NT2/D1 (cell line): Measurements from ENCODE around the gene LIN52.

Source experiments
- SUZ12 ChIP-seq: IDR thresholded peaks from 2 replicates; pipeline ENCODE4 v1.6.1; 2011; ENCODE audit not compliant: insufficient read length, insufficient read depth; ENCODE audit errors: extremely low read depth
- YY1 ChIP-seq: IDR thresholded peaks from 2 replicates; pipeline ENCODE4 v1.6.1; 2011; ENCODE audit not compliant: insufficient read length, insufficient read depth
- ZNF274 ChIP-seq: IDR thresholded peaks from 2 replicates; pipeline ENCODE4 v1.6.1; 2011; ENCODE audit warnings: mild to moderate bottlenecking, low read depth, low read length

- no peak for TF ChIP-seq ZNF274
- no peak for TF ChIP-seq YY1
- no peak for TF ChIP-seq SUZ12
Measured at GRCh38 chr14:74064883-74065282, 19.9 kb upstream of the LIN52 start.
